Panc1 (cell line): ENCODE data around the gene SLC38A9.

Source experiments
- POLR2AphosphoS5 ChIP-seq: IDR thresholded peaks from 2 replicates; pipeline ENCODE4 v1.6.1; 2012; ENCODE audit warnings: mild to moderate bottlenecking, low read depth, low read length, moderate library complexity
- TF ChIP-seq, protein P1 (sequence below): fragments of 450-650 bp; IDR thresholded peaks from 2 replicates; pipeline ENCODE4 v1.5.1; 2017; ENCODE audit warnings: mild to moderate bottlenecking
- TF ChIP-seq, protein P2 (sequence below), 2 experiments: IDR thresholded peaks; 2 replicates each; pipeline ENCODE4 v1.6.1; 2011 to 2012; ENCODE audit warnings: low read depth in 2 of 2, control low read depth in 1 of 2, low read length in 1 of 2, mild to moderate bottlenecking in 1 of 2, moderate library complexity in 1 of 2; ENCODE audit not compliant: insufficient read depth in 1 of 2

DNA sequence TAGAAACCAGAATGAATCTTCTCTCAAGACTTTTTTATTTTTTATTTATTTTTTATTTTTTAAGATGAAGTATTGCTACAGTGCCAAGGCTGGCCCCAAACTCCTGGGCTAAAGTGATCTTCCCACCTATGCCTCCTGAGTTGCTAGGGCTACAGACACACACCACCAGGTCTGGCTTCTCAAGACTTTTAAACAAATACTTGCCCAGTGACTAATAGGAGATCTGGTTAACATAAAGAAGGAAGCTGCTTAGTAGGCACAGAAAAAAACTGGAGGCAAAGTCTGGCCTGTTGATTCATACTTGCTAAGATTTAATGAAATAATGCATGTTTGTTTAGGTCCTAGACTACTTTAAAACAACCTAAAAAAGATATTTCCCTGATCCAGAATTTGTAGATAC, 43.8 kb downstream of the SLC38A9 start:
- TF ChIP-seq, protein P1, sequence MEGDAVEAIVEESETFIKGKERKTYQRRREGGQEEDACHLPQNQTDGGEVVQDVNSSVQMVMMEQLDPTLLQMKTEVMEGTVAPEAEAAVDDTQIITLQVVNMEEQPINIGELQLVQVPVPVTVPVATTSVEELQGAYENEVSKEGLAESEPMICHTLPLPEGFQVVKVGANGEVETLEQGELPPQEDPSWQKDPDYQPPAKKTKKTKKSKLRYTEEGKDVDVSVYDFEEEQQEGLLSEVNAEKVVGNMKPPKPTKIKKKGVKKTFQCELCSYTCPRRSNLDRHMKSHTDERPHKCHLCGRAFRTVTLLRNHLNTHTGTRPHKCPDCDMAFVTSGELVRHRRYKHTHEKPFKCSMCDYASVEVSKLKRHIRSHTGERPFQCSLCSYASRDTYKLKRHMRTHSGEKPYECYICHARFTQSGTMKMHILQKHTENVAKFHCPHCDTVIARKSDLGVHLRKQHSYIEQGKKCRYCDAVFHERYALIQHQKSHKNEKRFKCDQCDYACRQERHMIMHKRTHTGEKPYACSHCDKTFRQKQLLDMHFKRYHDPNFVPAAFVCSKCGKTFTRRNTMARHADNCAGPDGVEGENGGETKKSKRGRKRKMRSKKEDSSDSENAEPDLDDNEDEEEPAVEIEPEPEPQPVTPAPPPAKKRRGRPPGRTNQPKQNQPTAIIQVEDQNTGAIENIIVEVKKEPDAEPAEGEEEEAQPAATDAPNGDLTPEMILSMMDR: no peak
- no peak for TF ChIP-seq POLR2AphosphoS5
- TF ChIP-seq, protein P2, sequence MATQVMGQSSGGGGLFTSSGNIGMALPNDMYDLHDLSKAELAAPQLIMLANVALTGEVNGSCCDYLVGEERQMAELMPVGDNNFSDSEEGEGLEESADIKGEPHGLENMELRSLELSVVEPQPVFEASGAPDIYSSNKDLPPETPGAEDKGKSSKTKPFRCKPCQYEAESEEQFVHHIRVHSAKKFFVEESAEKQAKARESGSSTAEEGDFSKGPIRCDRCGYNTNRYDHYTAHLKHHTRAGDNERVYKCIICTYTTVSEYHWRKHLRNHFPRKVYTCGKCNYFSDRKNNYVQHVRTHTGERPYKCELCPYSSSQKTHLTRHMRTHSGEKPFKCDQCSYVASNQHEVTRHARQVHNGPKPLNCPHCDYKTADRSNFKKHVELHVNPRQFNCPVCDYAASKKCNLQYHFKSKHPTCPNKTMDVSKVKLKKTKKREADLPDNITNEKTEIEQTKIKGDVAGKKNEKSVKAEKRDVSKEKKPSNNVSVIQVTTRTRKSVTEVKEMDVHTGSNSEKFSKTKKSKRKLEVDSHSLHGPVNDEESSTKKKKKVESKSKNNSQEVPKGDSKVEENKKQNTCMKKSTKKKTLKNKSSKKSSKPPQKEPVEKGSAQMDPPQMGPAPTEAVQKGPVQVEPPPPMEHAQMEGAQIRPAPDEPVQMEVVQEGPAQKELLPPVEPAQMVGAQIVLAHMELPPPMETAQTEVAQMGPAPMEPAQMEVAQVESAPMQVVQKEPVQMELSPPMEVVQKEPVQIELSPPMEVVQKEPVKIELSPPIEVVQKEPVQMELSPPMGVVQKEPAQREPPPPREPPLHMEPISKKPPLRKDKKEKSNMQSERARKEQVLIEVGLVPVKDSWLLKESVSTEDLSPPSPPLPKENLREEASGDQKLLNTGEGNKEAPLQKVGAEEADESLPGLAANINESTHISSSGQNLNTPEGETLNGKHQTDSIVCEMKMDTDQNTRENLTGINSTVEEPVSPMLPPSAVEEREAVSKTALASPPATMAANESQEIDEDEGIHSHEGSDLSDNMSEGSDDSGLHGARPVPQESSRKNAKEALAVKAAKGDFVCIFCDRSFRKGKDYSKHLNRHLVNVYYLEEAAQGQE (IDR thresholded peaks at IDR 0.05; ENCODE audit: insufficient read depth in 1 of 2, low read depth in 2 of 2, low read length in 1 of 2): no peak
